ENCODE results near the gene IMMP2L. TPM values are rescaled to one million over a fixed set of nuclear protein-coding genes. Genes with fewer than 3 reads are reported as not detected.

The IMMP2L gene
- total RNA-seq, 1 donor from 2014 or later, result 17.8 TPM

DNA sequence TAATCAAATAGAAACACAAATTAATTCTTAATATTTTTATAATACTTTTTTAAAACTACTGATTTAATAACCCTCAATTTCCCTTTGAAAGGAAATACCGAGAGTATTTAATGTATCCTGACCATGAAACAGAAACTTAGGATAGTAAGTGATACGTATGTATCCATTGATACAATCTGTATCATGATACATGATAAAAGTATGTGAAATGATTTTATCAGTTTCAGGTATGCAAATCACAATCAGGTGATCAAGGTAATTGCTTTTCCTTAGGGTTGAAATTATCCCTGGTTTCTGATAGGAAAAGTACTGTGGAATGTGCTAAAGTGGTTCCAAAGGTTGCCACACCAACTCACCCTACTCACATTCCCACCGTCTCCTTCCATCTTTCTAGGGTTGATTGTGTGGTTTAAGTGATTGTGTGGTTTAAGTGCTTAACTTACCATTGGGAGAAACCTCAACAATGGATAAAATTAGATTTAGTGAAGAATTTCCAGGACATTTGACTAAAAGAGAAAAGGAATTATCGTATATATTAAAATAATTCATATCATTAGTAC is 333.0 kb downstream of the IMMP2L start:
- Histone ChIP-seq H3K9me3 (replicated peaks) (no peaks in the 10 kb centered on the region), H3K4me1 (peaks cover 6% of the 10 kb centered on the region), H3K27ac (replicated peaks) (no peak overlapping the region), H3K36me3 (no peaks in the 10 kb centered on the region), H3K27me3 (ENCODE audit: low read depth) (no peaks in the 10 kb centered on the region), H3K4me3 (no peak overlapping the region)
- DNase-seq, result no peak
- intact Hi-C loops (cut with micrococcal nuclease), result no loop called here
- TF ChIP-seq, protein P1, sequence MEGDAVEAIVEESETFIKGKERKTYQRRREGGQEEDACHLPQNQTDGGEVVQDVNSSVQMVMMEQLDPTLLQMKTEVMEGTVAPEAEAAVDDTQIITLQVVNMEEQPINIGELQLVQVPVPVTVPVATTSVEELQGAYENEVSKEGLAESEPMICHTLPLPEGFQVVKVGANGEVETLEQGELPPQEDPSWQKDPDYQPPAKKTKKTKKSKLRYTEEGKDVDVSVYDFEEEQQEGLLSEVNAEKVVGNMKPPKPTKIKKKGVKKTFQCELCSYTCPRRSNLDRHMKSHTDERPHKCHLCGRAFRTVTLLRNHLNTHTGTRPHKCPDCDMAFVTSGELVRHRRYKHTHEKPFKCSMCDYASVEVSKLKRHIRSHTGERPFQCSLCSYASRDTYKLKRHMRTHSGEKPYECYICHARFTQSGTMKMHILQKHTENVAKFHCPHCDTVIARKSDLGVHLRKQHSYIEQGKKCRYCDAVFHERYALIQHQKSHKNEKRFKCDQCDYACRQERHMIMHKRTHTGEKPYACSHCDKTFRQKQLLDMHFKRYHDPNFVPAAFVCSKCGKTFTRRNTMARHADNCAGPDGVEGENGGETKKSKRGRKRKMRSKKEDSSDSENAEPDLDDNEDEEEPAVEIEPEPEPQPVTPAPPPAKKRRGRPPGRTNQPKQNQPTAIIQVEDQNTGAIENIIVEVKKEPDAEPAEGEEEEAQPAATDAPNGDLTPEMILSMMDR (IDR thresholded peaks at IDR 0.05; ENCODE audit: borderline replicate concordance), result no peak

DNA sequence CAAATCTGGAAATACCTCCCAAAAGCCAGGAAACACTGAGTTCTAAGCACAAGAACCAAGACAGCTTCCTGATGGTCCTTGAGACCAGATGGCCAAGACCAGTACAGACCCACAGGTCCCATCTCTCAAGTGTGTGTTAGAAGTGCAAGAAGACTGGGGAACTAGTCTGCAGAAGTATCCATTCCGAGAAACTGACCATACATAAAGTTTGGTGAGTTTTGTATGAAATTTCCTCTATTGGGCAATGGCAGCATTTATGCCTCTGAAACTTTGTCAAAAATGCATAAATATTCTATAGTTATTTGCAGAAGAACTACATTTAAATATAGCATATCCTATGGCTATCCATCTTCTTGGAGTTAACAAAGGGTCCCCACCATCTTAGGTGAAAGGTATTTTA is 333.9 kb downstream of the IMMP2L start:
- no peak overlapping the region for H3K4me3 ChIP-seq
- H3K27ac ChIP-seq (replicated peaks), result no peak overlapping the region
- H3K4me1 ChIP-seq, result peaks cover 8% of the 10 kb centered on the region
- H3K9me3 ChIP-seq (replicated peaks), result no peaks in the 10 kb centered on the region
- no peaks in the 10 kb centered on the region for H3K36me3 ChIP-seq
- TF ChIP-seq, protein P1 (IDR thresholded peaks at IDR 0.05; ENCODE audit: borderline replicate concordance), result no peak
- DNase-seq, result no peak
- no peaks in the 10 kb centered on the region for H3K27me3 ChIP-seq (ENCODE audit: low read depth)
- intact Hi-C loops (cut with micrococcal nuclease), result no loop called here

DNA sequence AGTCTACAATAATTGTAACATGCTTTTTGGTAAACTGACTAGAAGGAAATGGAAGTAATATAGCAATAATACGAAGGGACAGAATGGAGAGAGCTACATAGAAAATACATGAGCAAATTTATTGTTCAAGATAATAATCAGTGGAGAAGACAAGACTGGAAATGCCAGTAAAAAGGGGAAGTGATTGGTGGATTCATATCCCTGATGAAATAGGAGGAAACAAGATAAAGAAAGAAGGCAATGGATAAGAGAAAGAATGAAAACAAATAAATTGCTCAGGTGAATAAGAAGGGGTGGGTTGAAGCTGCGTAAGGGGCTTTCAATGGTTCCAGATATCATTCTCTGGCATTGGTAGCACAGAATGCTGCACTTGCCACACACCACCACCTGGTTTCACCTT is 335.5 kb downstream of the IMMP2L start:
- TF ChIP-seq, protein P1 (IDR thresholded peaks at IDR 0.05; ENCODE audit: borderline replicate concordance), result no peak
- Histone ChIP-seq H3K36me3 (no peaks in the 10 kb centered on the region), H3K4me3 (no peak overlapping the region), H3K27ac (replicated peaks) (no peak overlapping the region), H3K9me3 (replicated peaks) (no peaks in the 10 kb centered on the region), H3K4me1 (peaks cover 8% of the 10 kb centered on the region), H3K27me3 (ENCODE audit: low read depth) (no peaks in the 10 kb centered on the region)
- no peak for DNase-seq
- intact Hi-C loops (cut with micrococcal nuclease), result no loop called here

DNA sequence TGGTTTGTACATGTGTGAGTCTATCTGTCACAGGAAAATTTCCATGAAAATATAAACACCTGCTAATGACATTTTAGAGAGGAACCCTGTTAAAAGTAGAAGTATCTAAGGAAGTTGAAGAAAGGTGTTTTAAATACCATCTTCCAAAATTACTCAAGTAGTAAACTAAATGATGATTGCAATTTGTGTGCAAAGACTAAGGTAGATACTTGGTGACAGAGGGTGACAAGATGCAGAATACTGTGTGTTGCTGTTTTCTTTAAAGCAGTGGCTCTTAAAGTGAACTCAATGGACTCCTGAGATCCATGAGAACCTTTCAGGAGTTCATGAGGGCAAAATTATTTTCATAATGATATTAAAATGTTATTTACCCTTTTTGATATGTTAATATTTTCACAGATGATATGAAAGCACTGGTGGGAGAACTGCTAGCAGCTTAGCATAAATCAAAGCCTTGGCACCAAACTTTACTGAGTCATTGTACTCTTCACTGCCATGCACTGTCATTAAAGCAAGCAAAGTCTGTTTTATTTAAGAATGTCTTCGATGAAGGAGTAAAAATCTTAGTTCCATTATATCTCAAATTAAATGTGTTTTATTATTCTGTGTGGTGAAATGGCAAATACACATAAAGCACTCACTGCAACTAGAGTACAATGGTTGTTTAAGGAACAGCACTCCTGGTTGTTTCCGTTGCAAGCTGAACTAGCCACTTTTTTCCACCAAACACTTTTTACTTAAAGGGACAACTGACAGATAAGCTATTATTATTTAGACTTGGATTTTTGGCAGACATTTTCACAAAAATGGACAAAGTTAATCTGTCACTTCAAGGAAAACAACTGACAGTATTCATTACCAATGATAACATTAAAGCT is 337.7 kb downstream of the IMMP2L start:
- intact Hi-C loops (cut with micrococcal nuclease), result no loop called here
- TF ChIP-seq, protein P1 (IDR thresholded peaks at IDR 0.05; ENCODE audit: borderline replicate concordance), result no peak

DNA sequence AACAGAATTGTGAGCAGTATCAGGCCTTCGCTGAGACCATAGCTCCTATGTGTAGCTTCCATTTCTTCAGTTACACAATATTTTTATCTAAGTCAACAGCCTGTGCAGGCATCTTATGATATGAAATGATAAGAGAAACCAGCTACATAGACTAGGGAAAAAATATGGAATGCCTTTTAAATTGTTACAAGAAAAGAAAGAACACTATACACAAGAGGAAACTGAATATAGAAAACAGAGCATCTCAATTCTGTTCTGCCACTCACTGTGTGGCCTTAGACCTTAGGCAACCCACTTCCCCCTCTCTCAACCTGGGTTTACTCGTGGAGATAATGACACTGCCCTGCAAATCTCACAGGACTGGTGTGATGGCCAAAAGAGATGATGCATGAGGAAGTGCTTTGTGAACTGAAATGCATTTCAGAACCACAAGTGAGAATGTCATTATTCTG is 338.5 kb downstream of the IMMP2L start:
- H3K36me3 ChIP-seq, result no peaks in the 10 kb centered on the region
- TF ChIP-seq, protein P1 (IDR thresholded peaks at IDR 0.05; ENCODE audit: borderline replicate concordance), result no peak
- intact Hi-C loops (cut with micrococcal nuclease), result no loop called here

More for the DNA sequence above, 337.7 kb downstream of the IMMP2L start:
- Histone ChIP-seq H3K4me3 (no peak overlapping the region), H3K27me3 (ENCODE audit: low read depth) (no peaks in the 10 kb centered on the region), H3K4me1 (peaks cover 8% of the 10 kb centered on the region), H3K27ac (replicated peaks) (no peak overlapping the region), H3K36me3 (no peaks in the 10 kb centered on the region), H3K9me3 (replicated peaks) (no peaks in the 10 kb centered on the region)
- no peak for DNase-seq

More for the DNA sequence above, 338.5 kb downstream of the IMMP2L start:
- Histone ChIP-seq H3K4me1 (peaks cover 8% of the 10 kb centered on the region), H3K27me3 (ENCODE audit: low read depth) (no peaks in the 10 kb centered on the region), H3K27ac (replicated peaks) (no peak overlapping the region), H3K9me3 (replicated peaks) (no peaks in the 10 kb centered on the region), H3K4me3 (no peak overlapping the region)
- no peak for DNase-seq

Data from left ventricle myocardium inferior (tissue), 1 donor.